Fibroblast of the conjunctiva (primary cell): ENCODE measurements around the gene RAB30.

Source experiments
- DNase-seq: peaks from one replicate; pipeline ENCODE4 v3.0.0-alpha.2; 2010; ENCODE audit warnings: low read depth

The RAB30 gene

GRCh38 chr11:83039566-83039965 is 32.1 kb downstream of the RAB30 start:
- no peak for DNase-seq

GRCh38 chr11:83037877-83038276 is 33.8 kb downstream of the RAB30 start:
- DNase-seq = no peak

DNA sequence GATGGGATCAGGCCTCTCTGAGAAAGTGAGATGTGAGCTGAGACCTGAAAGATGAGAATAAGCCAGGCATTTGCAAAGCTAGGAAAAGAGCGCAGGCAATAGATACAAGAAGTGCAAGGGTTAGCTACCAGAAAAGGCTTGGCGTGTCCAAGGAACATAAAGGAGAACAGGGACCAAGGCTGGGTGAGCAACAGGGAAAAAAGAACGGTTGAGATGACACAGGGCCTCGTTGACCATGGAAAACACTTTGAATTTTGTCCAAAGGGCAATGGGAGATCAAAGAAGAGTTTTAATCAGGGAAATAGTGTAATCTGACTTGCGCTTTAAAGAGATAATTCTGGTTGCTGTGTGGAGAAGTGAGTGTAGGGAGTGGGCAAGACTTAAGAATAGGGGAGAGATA is 35.0 kb downstream of the RAB30 start:
- no peak for DNase-seq

DNA sequence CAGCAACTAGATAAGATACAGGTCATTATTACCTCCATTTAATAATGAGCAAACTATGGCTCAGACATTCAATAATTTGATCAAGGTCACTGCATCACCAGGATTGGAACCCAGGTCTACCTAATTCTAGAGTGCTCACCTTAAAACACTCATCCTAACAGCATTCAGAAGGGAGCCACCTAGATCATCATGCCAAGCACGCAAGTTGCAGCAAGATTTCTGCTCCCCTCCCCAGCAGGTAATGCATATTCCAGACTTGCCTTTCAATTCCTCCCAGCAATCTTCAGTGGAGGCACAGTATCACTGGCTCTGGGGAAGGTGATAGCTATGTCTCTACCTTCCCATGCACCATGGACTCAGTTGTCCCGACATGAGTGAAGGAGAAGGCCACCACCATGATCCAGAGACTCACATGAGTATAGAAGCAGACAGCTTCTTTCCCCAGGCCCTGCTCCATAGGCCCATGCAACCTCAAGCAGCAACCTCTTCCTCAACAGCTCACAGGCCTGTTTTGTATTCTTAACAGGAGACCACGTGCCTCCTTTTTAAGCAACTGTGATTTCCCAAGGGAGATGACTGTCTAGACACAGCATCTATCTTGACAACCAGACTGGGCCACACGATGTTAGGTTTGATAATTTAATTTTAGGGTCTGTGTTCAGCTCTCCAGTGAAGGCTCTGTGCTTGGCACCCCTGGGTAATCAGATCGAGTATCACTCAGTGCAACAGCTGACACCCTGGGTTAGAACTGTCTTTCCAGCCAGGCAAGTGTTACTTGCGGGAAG is 36.4 kb downstream of the RAB30 start:
- DNase-seq = no peak

GRCh38 chr11:83034673-83035014 is 37.1 kb downstream of the RAB30 start:
- no peak for DNase-seq

- DNase-seq = peak; percentile 92
These were observed 37.6 kb downstream of the RAB30 start for GRCh38 chr11:83033972-83034672.

GRCh38 chr11:83033371-83033770 is 38.3 kb downstream of the RAB30 start:
- DNase-seq = peak; percentile 43

- no peak for DNase-seq
These were observed 40.6 kb downstream of the RAB30 start for GRCh38 chr11:83031127-83031526.

- no peak for DNase-seq
These were observed 43.9 kb downstream of the RAB30 start for GRCh38 chr11:83027794-83028193.

DNA sequence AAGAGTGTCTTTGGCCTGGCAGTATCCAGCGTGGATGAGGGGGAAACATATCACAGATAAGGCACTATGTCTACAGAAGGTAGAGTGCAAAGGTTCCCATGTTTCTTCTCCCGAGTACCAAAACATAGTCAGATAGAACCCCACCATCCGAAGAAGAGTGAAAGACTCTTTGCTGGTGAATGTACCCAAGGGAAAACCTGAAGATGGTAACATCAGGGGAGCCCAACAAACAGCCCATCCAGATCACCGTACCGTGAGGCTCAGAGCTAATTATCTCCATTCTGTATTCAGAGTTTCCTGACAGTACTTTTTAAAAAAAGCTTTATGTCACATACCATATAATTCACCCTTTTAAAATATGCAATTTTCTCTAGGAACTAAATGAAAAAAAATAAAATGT is 44.4 kb downstream of the RAB30 start:
- no peak for DNase-seq

GRCh38 chr11:83026229-83026628 is 45.5 kb downstream of the RAB30 start:
- no peak for DNase-seq

DNA sequence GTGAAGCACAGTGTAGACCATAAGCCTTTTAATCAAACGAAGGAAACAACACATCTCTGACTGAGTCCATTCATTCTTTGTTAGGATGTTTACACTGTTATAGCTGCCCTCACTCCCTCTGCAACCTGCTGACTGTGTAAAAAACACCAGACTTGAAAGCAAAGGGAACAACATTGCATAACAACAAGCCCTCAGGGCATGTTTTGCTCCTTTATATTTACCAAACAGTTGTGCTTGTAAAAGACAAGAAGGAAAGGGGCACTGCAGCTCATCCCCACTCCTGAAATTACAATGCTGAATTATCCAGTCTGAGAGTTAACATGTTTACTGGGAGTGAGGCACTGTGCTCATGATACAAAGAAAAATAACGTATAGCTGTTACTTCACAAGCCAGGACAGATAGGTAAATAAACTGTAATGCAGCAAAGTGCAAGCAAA is 46.4 kb downstream of the RAB30 start:
- DNase-seq = no peak

GRCh38 chr11:83024270-83024854 is 47.3 kb downstream of the RAB30 start:
- DNase-seq = no peak

GRCh38 chr11:83023410-83023809 is 48.3 kb downstream of the RAB30 start:
- no peak for DNase-seq

- DNase-seq = no peak
These were observed 49.9 kb downstream of the RAB30 start for GRCh38 chr11:83021780-83022125.

- no peak for DNase-seq
These were observed 50.5 kb downstream of the RAB30 start for GRCh38 chr11:83020942-83021779.

GRCh38 chr11:83019888-83020579 is 51.7 kb downstream of the RAB30 start:
- DNase-seq = no peak

- DNase-seq = no peak
These were observed 56.7 kb downstream of the RAB30 start for GRCh38 chr11:83014951-83015350.

DNA sequence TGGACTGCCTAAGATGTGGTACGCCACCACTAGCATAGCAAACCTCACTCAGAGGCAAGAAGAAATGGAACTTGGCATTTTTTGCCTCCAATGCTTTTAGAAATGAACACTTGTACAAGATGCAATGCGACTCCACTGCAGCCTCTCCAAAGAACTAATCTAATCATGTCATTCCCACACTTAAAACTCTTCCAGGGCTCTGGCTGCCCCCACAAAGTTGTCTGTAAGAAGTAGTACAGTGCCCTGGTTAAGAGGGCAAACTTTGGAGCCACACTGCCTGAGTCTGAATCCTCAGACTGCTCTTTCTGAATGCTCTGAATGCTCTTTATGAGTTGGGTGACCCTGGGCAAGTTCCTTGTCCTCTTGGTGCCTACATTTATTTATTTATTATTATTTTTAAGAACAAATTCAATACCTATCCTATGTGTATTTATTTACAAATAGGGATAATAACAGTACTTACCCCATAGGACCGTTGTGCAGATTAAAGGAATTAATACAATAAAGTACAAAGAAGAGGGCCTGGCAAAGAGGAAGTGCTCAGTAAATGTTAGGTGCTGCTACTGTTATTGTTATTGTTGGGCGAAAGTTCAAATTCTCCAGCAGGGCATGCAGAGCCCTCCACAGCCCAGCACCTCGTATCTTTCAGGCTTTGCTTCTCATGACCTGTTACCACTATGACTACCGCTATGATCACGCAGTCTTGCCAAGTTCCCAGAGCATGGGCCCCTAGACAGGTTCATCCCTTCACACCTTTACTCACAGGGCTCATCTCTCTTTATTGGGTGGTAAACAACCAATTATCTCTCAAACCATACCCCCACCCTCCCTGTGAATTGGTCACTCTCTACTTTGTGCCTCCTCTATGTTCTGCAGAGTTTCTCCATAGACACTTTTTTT is 59.3 kb downstream of the RAB30 start:
- no peak for DNase-seq

DNA sequence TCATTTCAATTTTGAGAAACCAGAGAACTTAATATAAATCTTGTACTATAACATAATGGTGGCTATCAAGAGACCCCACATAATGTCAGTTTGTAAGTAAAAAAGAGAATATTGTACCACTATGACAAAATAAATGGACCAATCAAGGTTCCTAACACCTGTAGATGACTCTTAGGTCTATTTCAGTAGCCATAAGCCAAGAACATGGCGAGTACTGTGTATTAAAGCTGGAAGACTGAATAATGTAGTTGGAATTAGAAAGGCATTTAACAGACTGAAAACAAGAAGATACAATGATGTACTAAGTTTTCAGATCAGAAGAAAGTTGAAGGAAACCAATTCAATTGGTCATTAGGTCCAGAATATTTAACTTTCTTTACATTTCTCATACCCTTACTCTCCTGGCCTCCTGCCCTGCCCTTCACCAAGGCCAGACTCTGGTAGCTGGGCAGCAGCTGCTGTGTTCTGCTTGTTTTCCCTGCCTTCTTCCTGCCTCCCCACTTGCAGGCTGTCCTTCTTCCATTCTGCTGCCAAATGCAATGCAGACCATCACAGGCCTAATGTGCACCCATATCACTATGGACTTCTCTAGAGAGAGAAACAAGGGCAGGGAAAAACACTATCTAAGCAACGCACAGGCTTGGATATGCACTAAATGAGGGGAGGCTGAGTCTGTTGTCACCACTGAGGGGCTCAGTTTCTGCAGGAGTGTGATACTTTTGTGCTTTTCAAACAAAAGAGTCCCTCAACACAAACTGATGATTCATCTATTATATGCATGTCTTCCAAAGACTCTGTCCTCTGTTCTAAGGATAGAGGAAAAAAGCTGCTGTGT is 60.1 kb downstream of the RAB30 start:
- no peak for DNase-seq
